HUES48 (cell line): ENCODE data around the gene CDC23.

ENCODE experiments used
- H3K27ac ChIP-seq: one replicate; pipeline ENCODE4 v1.7.0; 2013; ENCODE audit warnings: low read depth, low read length, inconsistent platforms
- H3K27me3 ChIP-seq: 2 replicates; pipeline ENCODE4 v1.6.1; 2013; ENCODE audit warnings: mild to moderate bottlenecking, low read length; ENCODE audit not compliant: control insufficient read depth, insufficient read depth
- H3K36me3 ChIP-seq: 2 replicates; pipeline ENCODE4 v1.6.1; 2013; ENCODE audit warnings: low read length; ENCODE audit not compliant: control insufficient read depth, insufficient read depth
- H3K4me1 ChIP-seq: 2 replicates; pipeline ENCODE4 v1.6.1; 2013; ENCODE audit warnings: mild to moderate bottlenecking, low read length; ENCODE audit not compliant: control insufficient read depth, insufficient read depth
- H3K4me3 ChIP-seq: 2 replicates; pipeline ENCODE4 v1.5.1; 2013; ENCODE audit warnings: mild to moderate bottlenecking, low read depth, low read length
- H3K9ac ChIP-seq: 2 replicates; pipeline ENCODE4 v1.6.1; 2013; ENCODE audit warnings: mild to moderate bottlenecking, low read depth, low read length, moderate library complexity
- H3K9me3 ChIP-seq: 2 replicates; pipeline ENCODE4 v1.6.1; 2013; ENCODE audit warnings: low read length; ENCODE audit not compliant: control insufficient read depth, insufficient read depth

Gene CDC23

DNA sequence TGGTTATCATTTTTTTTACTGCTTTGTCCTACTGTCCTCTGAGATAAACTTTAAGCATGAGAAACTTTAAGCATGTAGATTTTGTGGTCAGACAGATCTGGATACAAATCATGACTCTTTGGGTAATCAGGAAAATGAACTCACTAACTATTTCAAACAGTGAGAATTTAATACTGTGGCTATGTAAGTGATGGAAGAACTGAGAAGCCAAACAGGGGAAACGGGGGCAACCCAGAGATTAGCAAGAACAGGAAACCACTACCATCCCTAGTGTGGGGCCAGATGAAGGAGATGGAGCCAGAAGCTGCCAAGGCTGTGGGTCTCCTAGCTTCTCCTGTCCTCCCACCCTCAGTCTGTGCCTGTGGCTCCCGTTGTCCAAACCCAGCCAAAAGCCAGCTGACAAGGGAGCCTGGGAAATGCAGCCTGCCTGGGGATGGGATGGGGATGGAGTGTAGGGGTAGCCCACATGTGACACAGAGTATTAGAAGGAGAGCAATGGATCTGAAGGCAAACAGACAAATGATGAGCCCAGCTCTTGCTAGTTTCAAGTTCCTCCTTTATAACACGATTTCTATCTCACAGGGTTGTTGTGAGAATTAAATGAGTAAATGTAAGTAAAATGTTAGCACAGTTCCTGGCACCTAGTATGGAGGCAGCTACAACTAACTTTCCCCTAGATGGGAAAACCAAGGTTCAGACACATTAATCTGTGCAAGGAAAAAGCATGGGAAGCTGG is 27.7 kb upstream of the CDC23 start:
- H3K4me3 ChIP-seq, result no peak overlapping the region
- no peak overlapping the region for H3K27ac ChIP-seq
- no peaks in the 10 kb centered on the region for H3K36me3 ChIP-seq
- H3K9ac ChIP-seq, result no peak overlapping the region
- peaks cover 7% of the 10 kb centered on the region; the same call in 1 of the 2 replicates for H3K4me1 ChIP-seq
- no peaks in the 10 kb centered on the region for H3K9me3 ChIP-seq
- peaks cover 50% of the 10 kb centered on the region for H3K27me3 ChIP-seq

DNA sequence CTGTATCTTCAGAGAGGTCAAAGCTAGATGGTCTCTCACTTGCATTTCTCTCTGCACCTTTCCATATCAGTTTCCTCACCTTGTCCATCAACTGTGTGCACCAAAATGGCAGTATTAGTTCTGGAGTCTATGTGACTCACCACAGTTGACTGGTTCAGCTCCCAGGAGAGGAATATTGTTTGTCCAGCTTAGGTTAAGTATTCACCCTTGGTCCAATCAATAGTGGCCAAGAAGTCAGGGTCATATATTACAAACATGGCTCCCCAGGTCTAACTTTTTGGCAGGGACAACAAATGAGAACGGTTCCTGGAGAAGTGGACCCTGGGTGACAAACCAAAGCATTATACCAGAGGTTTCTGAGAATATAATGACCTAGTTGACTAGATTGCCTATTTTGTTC is 24.9 kb upstream of the CDC23 start:
- Histone ChIP-seq H3K27me3 (peaks cover 37% of the 10 kb centered on the region), H3K4me3 (no peak overlapping the region), H3K36me3 (no peaks in the 10 kb centered on the region), H3K27ac (no peak overlapping the region), H3K4me1 (peaks cover 2% of the 10 kb centered on the region; the same call in 1 of the 2 replicates), H3K9me3 (no peaks in the 10 kb centered on the region), H3K9ac (no peak overlapping the region)

DNA sequence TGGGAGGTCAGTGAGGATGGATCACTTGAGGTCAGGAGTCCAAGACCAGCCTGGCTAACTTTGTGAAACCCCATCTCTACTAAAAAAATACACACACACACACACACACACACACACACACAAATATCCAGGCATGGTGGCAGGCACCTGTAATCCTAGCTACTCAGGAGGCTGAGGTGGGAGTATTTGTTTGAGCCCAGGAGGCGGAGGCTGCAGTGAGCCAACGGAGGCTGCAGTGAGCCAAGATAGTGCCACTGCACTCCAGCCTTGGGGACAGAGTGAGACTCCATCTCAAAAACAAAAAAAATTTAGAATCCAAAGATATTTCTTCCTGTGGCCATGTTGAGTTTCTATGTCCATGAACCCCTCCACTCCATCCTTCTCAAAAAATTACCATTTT is 21.5 kb upstream of the CDC23 start:
- H3K27me3 ChIP-seq, result peaks cover 6% of the 10 kb centered on the region; the same call in 1 of the 2 replicates
- H3K9ac ChIP-seq, result no peak overlapping the region
- H3K4me1 ChIP-seq, result no peaks in the 10 kb centered on the region
- H3K27ac ChIP-seq, result no peak overlapping the region
- H3K36me3 ChIP-seq, result no peaks in the 10 kb centered on the region
- H3K4me3 ChIP-seq, result no peak overlapping the region
- no peaks in the 10 kb centered on the region for H3K9me3 ChIP-seq

DNA sequence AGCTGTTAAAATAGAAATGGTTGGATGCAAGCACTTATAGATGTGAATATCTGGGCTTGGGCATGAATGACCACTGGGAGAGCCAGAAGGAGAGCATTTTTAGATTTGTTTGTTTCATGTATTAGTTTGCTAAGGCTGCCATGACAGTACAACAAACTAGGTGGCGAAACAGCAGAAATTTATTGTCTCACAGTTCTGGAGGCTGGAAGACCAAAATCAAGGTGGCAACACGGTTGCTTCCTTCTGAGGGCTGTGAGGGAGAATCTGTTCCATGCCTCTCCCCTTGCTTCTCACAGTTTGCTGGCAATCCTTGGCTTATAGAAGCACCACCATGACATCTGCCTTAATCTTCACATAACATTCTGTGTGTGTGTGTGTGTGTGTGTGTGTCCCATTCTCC is 20.2 kb upstream of the CDC23 start:
- H3K27me3 ChIP-seq, result no peaks in the 10 kb centered on the region
- H3K9ac ChIP-seq, result no peak overlapping the region
- no peaks in the 10 kb centered on the region for H3K36me3 ChIP-seq
- no peak overlapping the region for H3K27ac ChIP-seq
- no peak overlapping the region for H3K4me3 ChIP-seq
- no peaks in the 10 kb centered on the region for H3K4me1 ChIP-seq
- no peaks in the 10 kb centered on the region for H3K9me3 ChIP-seq

DNA sequence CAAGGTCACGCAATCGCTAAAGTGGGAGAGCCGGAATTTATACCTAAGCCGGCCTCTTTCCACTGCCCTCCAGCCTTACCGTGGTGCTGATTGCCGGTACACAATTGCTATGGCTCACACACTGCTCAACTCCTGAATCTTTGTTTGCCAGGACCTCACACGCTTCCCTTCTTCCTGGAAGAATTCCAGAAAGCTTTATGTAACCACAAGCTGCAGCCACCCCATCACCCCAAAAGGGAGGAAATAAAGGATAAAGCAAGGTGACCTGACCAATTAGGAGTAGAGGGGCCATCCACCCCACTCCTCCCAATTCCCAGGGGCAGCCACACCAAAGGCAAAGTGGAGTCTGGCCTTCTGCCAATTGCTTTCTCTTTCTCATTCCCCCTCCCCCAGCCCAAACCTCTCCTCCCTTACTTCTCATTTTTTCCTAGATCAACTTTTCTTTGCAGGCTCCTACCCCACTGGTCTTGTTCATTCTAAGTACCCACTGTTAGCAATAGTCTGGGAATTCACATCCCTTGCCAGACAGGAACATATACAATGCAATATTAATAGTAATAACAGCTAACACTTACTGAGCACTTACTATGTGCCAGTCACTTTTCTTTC is 18.0 kb upstream of the CDC23 start:
- H3K27ac ChIP-seq, result no peak overlapping the region
- H3K9ac ChIP-seq, result no peak overlapping the region
- no peaks in the 10 kb centered on the region for H3K36me3 ChIP-seq
- no peaks in the 10 kb centered on the region for H3K27me3 ChIP-seq
- no peaks in the 10 kb centered on the region for H3K4me1 ChIP-seq
- H3K9me3 ChIP-seq, result no peaks in the 10 kb centered on the region
- H3K4me3 ChIP-seq, result no peak overlapping the region

DNA sequence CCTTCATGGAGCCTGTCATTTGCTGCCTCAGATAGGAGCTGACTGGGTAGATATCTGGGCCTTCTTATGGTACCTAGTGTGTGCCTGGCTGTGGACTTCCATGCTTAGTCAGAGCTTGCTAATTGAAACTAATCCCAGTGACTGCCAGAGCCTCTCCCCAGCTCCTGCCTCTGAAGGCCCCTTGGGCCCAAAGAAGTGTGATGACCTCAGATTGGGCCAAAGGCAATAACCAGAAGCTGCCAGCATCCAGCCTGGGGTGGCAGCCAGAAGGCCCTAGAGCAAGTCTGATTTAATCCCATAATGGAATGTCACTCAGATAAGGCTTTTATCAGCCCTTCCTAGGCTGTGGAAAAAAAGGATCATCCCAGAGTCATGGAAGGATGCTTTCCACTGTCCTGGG is 17.1 kb upstream of the CDC23 start:
- H3K4me1 ChIP-seq, result no peaks in the 10 kb centered on the region
- H3K36me3 ChIP-seq, result no peaks in the 10 kb centered on the region
- H3K9me3 ChIP-seq, result no peaks in the 10 kb centered on the region
- no peak overlapping the region for H3K27ac ChIP-seq
- no peak overlapping the region for H3K4me3 ChIP-seq
- no peak overlapping the region for H3K9ac ChIP-seq
- H3K27me3 ChIP-seq, result no peaks in the 10 kb centered on the region

DNA sequence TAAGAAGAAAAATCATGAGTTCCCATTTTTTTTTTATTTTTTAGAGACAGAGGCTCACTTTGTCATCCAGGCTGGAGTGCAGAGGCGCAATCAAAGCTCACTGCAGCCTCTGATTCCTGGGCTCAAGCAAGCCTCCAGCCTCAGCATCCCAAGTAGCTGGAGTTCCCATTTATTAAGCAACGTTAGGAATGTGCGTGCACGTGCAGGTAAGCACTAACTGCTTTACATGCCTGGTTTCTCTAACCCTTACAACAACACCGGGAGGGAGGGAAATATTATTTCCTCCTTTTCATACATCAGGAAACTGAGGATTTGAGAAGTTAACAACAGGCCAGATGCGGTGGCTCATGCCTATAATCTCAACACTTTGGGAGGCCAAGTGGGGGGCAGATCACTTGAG is 16.3 kb upstream of the CDC23 start:
- Histone ChIP-seq H3K9me3 (no peaks in the 10 kb centered on the region), H3K36me3 (no peaks in the 10 kb centered on the region), H3K4me1 (no peaks in the 10 kb centered on the region), H3K9ac (no peak overlapping the region), H3K4me3 (no peak overlapping the region), H3K27me3 (no peaks in the 10 kb centered on the region), H3K27ac (no peak overlapping the region)

DNA sequence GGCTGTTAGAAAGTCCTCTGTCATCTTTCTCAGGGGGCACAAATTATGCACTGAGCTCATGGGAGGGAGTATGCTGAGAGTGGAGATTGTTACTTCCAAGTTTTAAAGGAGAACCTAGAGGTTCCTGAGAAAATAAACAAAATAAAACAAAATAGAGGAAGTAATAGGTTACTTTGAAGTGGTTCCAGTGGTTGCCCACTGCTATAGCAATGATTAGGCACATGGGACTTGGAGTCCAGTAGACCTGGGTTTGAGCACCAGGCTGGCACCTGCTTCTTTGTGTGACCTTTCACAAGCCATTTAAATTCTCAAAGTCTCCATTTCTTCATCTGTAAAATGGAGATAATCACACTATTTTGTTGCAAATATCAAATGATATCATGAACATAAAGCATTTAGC is 13.8 kb upstream of the CDC23 start:
- Histone ChIP-seq H3K9ac (no peak overlapping the region), H3K36me3 (no peaks in the 10 kb centered on the region), H3K4me1 (no peaks in the 10 kb centered on the region), H3K27me3 (no peaks in the 10 kb centered on the region), H3K4me3 (no peak overlapping the region), H3K27ac (no peak overlapping the region), H3K9me3 (no peaks in the 10 kb centered on the region)

DNA sequence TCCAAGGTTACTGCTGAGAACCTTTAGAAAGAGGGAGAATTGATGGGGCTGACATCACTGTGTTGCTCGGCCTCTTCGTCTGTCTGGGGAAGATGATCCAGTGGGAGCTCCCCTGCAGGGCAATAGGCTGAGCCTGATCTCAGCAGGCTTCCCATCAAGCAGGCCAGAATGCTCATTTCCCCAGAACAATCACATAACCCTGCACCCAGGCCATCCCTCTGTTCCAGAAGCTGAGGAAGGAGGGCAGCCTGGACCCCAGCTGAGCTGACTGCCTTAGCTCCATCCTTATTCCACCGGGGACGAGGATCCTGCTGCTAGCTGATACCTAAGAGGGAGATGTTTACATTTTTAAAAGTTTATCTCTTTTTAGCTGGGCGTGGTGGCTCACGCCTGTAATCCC is 11.6 kb upstream of the CDC23 start:
- Histone ChIP-seq H3K4me1 (no peaks in the 10 kb centered on the region), H3K27me3 (no peaks in the 10 kb centered on the region)

DNA sequence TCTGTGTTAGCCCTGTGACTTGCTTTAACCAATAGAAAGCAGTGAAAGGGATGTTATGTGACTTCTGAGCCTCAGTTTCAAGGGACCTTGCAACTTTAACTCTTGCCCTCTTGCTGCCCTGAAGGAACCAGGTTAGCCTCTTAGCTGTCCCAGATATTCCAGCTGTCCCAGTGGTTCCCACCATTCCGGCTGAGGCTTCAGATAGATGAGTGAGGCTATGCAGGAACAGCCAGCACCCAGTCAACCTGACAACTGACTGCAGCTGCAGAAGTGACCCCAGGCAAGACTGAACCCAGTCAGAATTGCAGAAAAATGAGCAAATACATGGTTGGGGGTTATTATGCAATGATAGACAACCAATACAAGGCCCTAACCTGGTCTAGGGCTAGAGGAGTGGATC is 10.4 kb upstream of the CDC23 start:
- Histone ChIP-seq H3K4me1 (no peaks in the 10 kb centered on the region), H3K27ac (no peak overlapping the region), H3K9me3 (peaks cover 3% of the 10 kb centered on the region; the same call in 1 of the 2 replicates), H3K36me3 (no peaks in the 10 kb centered on the region), H3K9ac (no peak overlapping the region), H3K4me3 (no peak overlapping the region), H3K27me3 (no peaks in the 10 kb centered on the region)

More for the DNA sequence above, 11.6 kb upstream of the CDC23 start:
- no peaks in the 10 kb centered on the region for H3K9me3 ChIP-seq
- H3K4me3 ChIP-seq, result no peak overlapping the region
- H3K36me3 ChIP-seq, result no peaks in the 10 kb centered on the region
- H3K27ac ChIP-seq, result no peak overlapping the region
- no peak overlapping the region for H3K9ac ChIP-seq

DNA sequence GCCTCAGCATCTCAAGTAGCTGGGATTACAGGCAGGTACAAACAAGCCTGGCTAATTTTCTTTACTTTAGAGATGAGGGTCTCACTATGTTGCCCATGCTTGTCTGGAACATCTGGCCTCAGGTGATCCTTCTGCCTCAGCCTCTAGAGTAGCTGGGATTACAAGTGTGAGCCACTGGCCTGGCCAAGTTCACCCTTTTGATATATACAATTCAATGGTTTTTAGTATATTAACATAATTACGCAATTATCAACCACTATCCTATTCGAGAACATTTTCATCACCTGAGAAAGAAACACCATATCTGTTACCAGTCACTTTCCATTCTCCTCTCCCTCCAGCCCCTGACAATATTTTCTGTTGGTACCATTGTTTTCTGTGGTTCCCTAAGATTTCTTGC is 3.7 kb upstream of the CDC23 start:
- H3K4me1 ChIP-seq, result 0 out of 2 replicates have a peak, but pooled peaks cover 2% of the 10 kb centered on the region
- H3K4me3 ChIP-seq, result no peak overlapping the region
- H3K36me3 ChIP-seq, result no peaks in the 10 kb centered on the region
- H3K9me3 ChIP-seq, result peaks cover 3% of the 10 kb centered on the region; the same call in 1 of the 2 replicates
- no peak overlapping the region for H3K27ac ChIP-seq
- no peaks in the 10 kb centered on the region for H3K27me3 ChIP-seq
- H3K9ac ChIP-seq, result no peak overlapping the region
